Heart left ventricle (tissue), 16 donors: ENCODE data around the gene CDK19. TPM values are rescaled to one million over a fixed set of nuclear protein-coding genes. Genes with fewer than 3 reads are reported as not detected.

Experiments
- ATAC-seq, 4 donors: fragments of 200-7000 bp; cut with Tn5 transposase; one replicate each; pipeline ENCODE4 v1.9.1; 2020 to 2022; ENCODE audit warnings: moderate library complexity in 4 of 4, mild to moderate bottlenecking in 3 of 4, moderate number of reproducible peaks in 1 of 4
- DNase-seq, 5 donors: peaks; one replicate each; pipeline ENCODE4 v3.0.0-alpha.2; 2020
- H3K27ac ChIP-seq, 12 donors: fragments of 200-600 bp; sonication (generic) in 4 of 12; one replicate each; pipeline versions ENCODE4 v1.5.0 to v1.8.0; 2016 to 2022; ENCODE audit warnings: mild to moderate bottlenecking in 2 of 12
- H3K27me3 ChIP-seq, 9 donors: fragments of 200-600 bp; sonication (generic) in 2 of 9; one replicate each; pipeline versions ENCODE4 v1.5.1 to v1.8.0; 2016 to 2022; ENCODE audit warnings: mild to moderate bottlenecking in 3 of 9
- H3K36me3 ChIP-seq, 9 donors: fragments of 200-600 bp; sonication (generic) in 2 of 9; one replicate each; pipeline versions ENCODE4 v1.5.0 to v1.8.0; 2018 to 2022; ENCODE audit warnings: mild to moderate bottlenecking in 2 of 9
- H3K4me1 ChIP-seq, 12 donors: fragments of 200-600 bp; sonication (generic) in 4 of 12; one replicate each; pipeline versions ENCODE4 v1.5.0 to v1.8.0; 2016 to 2022; ENCODE audit warnings: mild to moderate bottlenecking in 3 of 12
- H3K4me3 ChIP-seq, 12 donors: fragments of 200-600 bp; sonication (generic) in 4 of 12; one replicate each; pipeline versions ENCODE4 v1.5.0 to v1.8.0; 2017 to 2022; ENCODE audit warnings: mild to moderate bottlenecking in 9 of 12, moderate library complexity in 4 of 12
- H3K9me3 ChIP-seq, 12 donors: fragments of 200-600 bp; sonication (generic) in 4 of 12; one replicate each; pipeline versions ENCODE4 v1.5.0 to v1.8.0; 2016 to 2022; ENCODE audit warnings: mild to moderate bottlenecking in 1 of 12
- CTCF ChIP-seq, 12 donors: fragments of 200-600 bp; sonication (generic) in 4 of 12; IDR thresholded peaks; one replicate each; pipeline versions ENCODE4 v1.5.0 to v1.8.0; 2018 to 2022; ENCODE audit warnings: antibody characterized with exemption in 12 of 12, mild to moderate bottlenecking in 5 of 12
- POLR2A ChIP-seq, 2 donors: fragments of 450-650 bp; IDR thresholded peaks; one replicate each; pipeline ENCODE4 v1.6.1; 2017; ENCODE audit warnings: antibody characterized with exemption in 2 of 2, mild to moderate bottlenecking in 2 of 2, moderate library complexity in 2 of 2
- WGBS, 4 donors: extraction: QIAGEN DNeasy Blood & Tissue Kit in 2 of 4; methylation state at CpG; one replicate each; pipeline versions ENCODE4 v1.1.5 to v1.1.7; 2013 to 2018; 5-methylcytosine and 5-hydroxymethylcytosine counted together
- intact Hi-C, 10 donors: fragments of 100-400 bp; cut with DNase I; formaldehyde crosslinking; loops; one replicate each; pipeline versions ENCODE4 v1.11.1 to v1.14.2; 2022
- polyA plus RNA-seq, 2 donors: library from polyadenylated mRNA; stranded (reverse); fragments of 200-250 nt; gene quantifications; one replicate each; pipeline ENCODE4 v1.2.3, GENCODE V29; 2013
- total RNA-seq, 9 donors: library from RNA; depleted of rRNA in 2 of 9; stranded (reverse); fragments of >200 nt in 2 of 9; fragmentation: NEBNext Ultra II Directional in 3 of 9; extraction: Animal tissue kit (Norgen Biotek cat#: 25700) in 3 of 9; gene quantifications; one replicate each; pipeline versions ENCODE4 v1.1.0 to v1.2.4, GENCODE V29; 2016 to 2023
- donor health status: ischemic (EF 13 %, LVEDD 7.1; RV severe dilation, severe dysfunction).
- donor health status: healthy with polysubstance abuse.
- donor health status: DM: no; HTN: yes; CAD: no.
- donor health status: DM: no; HTN: no; CAD: no.
- donor health status: ischemic (EF 25% LVEDD 6.9; RV normal size, moderate dysfunction).
- donor health status: ischemic (EF 25% LVEDD 5.7; RV mildly dilated, moderate dysfunction).
- donor health status: healthy.
- donor health status: DM: yes; HTN: yes; CAD: no.
- donor health status: ischemic (EF 35%, LVEDD 5.7; RV mildly dilated, moderate dysfunction).
- donor health status: nonischemic (EF 11% LVEDD 7.7; RV severe dilation, severe dysfunction).
- donor health status: DM: yes; HTN: yes; CAD: no.
- donor health status: PGD.
- donor health status: ischemic (EF 29% LVEDD 5.4; RV normal size, mild dysfunction).
- donor health status: nonischemic (EF 23%, LVEDD 6.1; RV moderate dilation, normal function).

Gene CDK19
- total and polyA plus RNA-seq, 11 donors, result 3.8 to 16.3 (median 8.3) TPM

- H3K4me1 ChIP-seq, result peaks cover 0 to 12% (median under 1%) of the 10 kb centered on the region in 12 donors
- H3K27me3 ChIP-seq, result no peaks in the 10 kb centered on the region
- H3K4me3 ChIP-seq, result no peak overlapping the region
- ATAC-seq (no peak), DNase-seq (no peak)
- intact Hi-C loops, result no loop called here
- TF ChIP-seq CTCF (IDR thresholded peaks at IDR 0.05) (no peak), POLR2A (IDR thresholded peaks at IDR 0.05) (no peak)
- H3K27ac ChIP-seq, result no peak overlapping the region
- H3K9me3 ChIP-seq, result no peaks in the 10 kb centered on the region
- H3K36me3 ChIP-seq, result no peaks in the 10 kb centered on the region
These were observed 38.9 kb downstream of the CDK19 start for GRCh38 chr6:110776413-110776812.

- WGBS, 4 donors, result 87 to 93% (median 90%) methylated on average over 2 of the region's 2 CpGs
- peaks cover 0 to 11% (median 0%) of the 10 kb centered on the region in 9 donors for H3K36me3 ChIP-seq
- peaks cover 0 to 7% (median 2%) of the 10 kb centered on the region in 12 donors for H3K9me3 ChIP-seq
- intact Hi-C loops, result no loop called here
- DNase-seq (no peak), ATAC-seq (no peak)
- no peaks in the 10 kb centered on the region for H3K4me1 ChIP-seq
- H3K27me3 ChIP-seq, result no peaks in the 10 kb centered on the region
- H3K4me3 ChIP-seq, result no peak overlapping the region
- no peak for TF ChIP-seq POLR2A (IDR thresholded peaks at IDR 0.05)
- no peak for TF ChIP-seq CTCF (IDR thresholded peaks at IDR 0.05)
- H3K27ac ChIP-seq, result no peak overlapping the region
These were observed 45.3 kb downstream of the CDK19 start for GRCh38 chr6:110769923-110770322.

- ATAC-seq (no peak), DNase-seq (no peak)
- Histone ChIP-seq H3K27ac (no peak overlapping the region), H3K4me1 (no peaks in the 10 kb centered on the region), H3K27me3 (no peaks in the 10 kb centered on the region), H3K4me3 (no peak overlapping the region), H3K36me3 (peaks cover 0 to 11% (median 0%) of the 10 kb centered on the region in 9 donors), H3K9me3 (peaks cover 0 to 7% (median 2%) of the 10 kb centered on the region in 12 donors)
- WGBS, 4 donors, result 94 to 100% (median 99%) methylated on average over 1 of the region's 1 CpG
- intact Hi-C loops, result no loop called here
- TF ChIP-seq POLR2A (IDR thresholded peaks at IDR 0.05) (no peak), CTCF (IDR thresholded peaks at IDR 0.05) (no peak)
These were observed 47.2 kb downstream of the CDK19 start for GRCh38 chr6:110768057-110768456.

GRCh38 chr6:110761371-110761770 is 53.9 kb downstream of the CDK19 start:
- H3K36me3 ChIP-seq, result peaks cover 0 to 2% (median 0%) of the 10 kb centered on the region in 9 donors
- ATAC-seq, result no peak
- H3K4me3 ChIP-seq, result no peak overlapping the region
- peaks cover 0 to 4% (median 0%) of the 10 kb centered on the region in 12 donors for H3K4me1 ChIP-seq
- DNase-seq, result no peak
- no peak overlapping the region for H3K27ac ChIP-seq
- H3K9me3 ChIP-seq, result no peaks in the 10 kb centered on the region
- intact Hi-C loops, result no loop called here
- H3K27me3 ChIP-seq, result no peaks in the 10 kb centered on the region
- no peak for TF ChIP-seq CTCF (IDR thresholded peaks at IDR 0.05)
- TF ChIP-seq POLR2A (IDR thresholded peaks at IDR 0.05), result no peak
- WGBS, 4 donors, result 86 to 92% (median 90%) methylated on average over 3 of the region's 3 CpGs
